Fibroblast of the aortic adventitia (primary cell): ENCODE data around the gene ZFYVE27. TPM values are rescaled to one million over a fixed set of nuclear protein-coding genes. Genes with fewer than 3 reads are reported as not detected.

Experiments
- DNase-seq: peaks from one replicate; pipeline ENCODE4 v3.0.0-alpha.2; 2010; ENCODE audit warnings: low read depth
- H3K4me3 ChIP-seq: 2 replicates; pipeline ENCODE4 v1.5.1; 2011; ENCODE audit warnings: low read depth, mild to moderate bottlenecking, control low read depth, low read length, moderate library complexity
- total RNA-seq: library from RNA; depleted of rRNA; stranded (reverse); fragments of >200 nt; gene quantifications from 2 replicates; pipeline ENCODE4 v1.2.3, GENCODE V29; 2012; ENCODE audit warnings: low replicate concordance
- TF ChIP-seq, protein P1 (sequence below): IDR thresholded peaks from 2 replicates; pipeline ENCODE4 v1.5.1; 2011; ENCODE audit warnings: mild to moderate bottlenecking, low read length, control low read depth, inconsistent platforms; ENCODE audit not compliant: insufficient read depth

Gene ZFYVE27
- total RNA-seq, 1 donor: 14.1 TPM

DNA sequence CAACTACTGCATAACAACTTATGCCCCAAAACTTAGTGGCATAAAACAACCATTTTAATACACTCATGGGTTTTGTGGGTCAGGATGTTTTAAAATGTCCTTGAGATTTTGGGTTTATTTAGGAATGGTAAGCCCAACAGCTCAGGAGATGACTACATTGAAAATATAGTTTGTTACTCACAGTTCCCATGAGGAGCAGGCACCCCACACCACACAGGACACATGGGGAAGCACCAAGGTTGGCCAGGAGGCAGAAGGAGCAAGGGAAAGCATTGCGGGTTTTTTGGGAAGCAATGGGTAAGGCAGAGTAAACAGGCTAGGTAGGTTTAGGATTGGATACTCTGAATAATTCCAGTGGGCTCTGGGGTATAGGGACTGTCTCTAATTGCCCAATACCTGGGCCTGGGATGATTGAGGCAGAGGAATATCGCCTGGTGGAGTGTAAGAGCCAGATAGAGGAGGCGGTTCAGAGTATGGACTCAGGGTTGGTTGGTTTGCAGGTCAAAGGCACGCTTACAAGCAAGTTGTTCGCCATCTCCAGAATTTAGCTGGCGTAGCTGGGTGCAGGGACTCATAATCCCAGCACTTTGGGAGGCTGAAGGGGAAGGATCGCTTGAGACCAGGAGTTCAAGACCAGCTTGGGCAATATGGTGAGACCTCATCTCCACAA lies 33.4 kb upstream of the ZFYVE27 start:
- TF ChIP-seq, protein P1, sequence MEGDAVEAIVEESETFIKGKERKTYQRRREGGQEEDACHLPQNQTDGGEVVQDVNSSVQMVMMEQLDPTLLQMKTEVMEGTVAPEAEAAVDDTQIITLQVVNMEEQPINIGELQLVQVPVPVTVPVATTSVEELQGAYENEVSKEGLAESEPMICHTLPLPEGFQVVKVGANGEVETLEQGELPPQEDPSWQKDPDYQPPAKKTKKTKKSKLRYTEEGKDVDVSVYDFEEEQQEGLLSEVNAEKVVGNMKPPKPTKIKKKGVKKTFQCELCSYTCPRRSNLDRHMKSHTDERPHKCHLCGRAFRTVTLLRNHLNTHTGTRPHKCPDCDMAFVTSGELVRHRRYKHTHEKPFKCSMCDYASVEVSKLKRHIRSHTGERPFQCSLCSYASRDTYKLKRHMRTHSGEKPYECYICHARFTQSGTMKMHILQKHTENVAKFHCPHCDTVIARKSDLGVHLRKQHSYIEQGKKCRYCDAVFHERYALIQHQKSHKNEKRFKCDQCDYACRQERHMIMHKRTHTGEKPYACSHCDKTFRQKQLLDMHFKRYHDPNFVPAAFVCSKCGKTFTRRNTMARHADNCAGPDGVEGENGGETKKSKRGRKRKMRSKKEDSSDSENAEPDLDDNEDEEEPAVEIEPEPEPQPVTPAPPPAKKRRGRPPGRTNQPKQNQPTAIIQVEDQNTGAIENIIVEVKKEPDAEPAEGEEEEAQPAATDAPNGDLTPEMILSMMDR: no peak
- no peak for DNase-seq
- H3K4me3 ChIP-seq: no peak overlapping the region

DNA sequence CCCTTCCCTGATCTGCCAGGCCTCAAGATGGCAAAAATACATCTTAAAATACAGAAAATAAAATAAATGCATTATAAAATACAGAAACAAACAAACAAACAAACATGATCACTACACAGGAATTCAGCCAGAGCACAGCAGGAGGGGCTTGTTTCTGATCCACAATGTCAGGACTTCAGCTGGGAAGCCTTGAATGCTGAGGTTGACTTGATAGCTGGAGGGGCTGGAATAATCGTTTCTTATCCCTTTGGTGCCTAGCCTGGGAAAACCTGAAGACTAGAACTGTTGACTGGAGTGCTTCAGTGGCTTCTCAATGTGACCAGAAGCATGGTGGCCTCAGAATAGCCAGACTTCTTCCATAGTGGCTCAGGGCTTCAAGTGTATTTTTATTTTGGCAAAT lies 32.6 kb upstream of the ZFYVE27 start:
- TF ChIP-seq, protein P1: no peak
- H3K4me3 ChIP-seq: no peak overlapping the region
- DNase-seq: no peak

DNA sequence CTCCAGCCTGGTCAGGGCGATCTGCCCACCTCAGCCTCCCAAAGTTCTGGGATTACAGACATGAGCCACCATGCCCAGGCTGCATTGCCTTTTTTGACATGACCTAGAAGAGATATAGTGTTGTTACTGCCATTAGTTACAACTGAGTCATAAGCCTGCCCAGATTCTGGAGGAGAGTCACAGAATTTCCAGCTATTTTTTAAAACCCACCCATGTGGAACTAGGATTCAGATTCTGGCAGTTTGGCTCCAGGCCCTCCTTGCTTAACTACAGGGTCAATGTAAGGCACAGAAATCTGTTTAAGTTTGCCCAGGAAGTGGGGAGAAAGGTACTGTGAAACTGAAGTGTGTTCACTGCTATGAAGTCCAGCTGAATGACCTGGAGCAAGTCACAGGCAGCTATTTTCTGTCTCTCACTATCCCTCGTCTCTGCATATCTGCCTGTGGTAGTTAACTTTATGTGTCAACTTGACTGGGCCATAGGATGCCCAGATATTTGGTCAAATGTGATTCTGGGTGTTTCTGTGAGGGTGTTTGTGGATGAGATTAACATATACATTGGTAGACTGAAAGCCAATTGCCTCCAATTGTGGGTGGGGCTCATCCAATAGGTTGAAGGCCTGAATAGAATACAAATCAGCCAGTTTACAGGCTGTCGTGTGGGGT lies 31.8 kb upstream of the ZFYVE27 start:
- no peak for DNase-seq
- TF ChIP-seq, protein P1: no peak

DNA sequence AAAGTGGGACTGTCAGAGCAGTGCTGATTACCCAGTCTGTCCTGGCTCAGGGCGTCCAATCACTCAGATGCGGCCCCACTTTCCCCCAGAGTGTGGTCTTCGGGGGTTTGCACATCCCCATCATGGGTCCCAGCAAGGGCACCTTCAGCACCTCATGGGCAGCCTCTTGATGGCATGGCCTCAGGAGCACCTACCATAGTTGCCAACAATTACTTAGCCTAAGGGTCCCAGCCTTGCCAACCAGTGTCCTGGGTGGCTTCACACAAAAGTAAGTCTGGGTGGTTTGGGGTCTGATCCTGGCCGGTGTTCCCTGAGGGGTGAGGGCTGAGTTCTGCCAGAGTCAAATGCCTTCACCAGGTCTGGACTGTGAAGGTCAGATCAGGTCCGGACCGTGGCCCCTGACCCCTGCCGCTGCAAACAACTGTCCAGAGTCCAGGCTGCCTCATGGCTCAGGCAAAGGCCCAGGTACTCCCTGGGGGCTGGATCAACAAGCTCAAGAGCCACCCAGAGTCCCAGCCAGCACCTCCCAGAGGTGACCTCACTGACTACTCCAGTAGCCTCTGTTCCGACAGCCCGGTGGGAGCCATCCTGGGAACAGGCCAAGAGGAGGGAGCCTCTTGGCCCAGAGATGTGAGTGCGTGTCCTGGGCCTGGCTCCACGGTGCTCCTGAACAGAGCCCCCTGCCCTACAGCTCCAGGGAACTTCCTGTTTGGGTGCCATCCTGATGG lies 29.6 kb upstream of the ZFYVE27 start:
- no peak for DNase-seq
- TF ChIP-seq, protein P1: no peak
- no peak overlapping the region for H3K4me3 ChIP-seq

More for the DNA sequence above, 31.8 kb upstream of the ZFYVE27 start:
- no peak overlapping the region for H3K4me3 ChIP-seq

DNA sequence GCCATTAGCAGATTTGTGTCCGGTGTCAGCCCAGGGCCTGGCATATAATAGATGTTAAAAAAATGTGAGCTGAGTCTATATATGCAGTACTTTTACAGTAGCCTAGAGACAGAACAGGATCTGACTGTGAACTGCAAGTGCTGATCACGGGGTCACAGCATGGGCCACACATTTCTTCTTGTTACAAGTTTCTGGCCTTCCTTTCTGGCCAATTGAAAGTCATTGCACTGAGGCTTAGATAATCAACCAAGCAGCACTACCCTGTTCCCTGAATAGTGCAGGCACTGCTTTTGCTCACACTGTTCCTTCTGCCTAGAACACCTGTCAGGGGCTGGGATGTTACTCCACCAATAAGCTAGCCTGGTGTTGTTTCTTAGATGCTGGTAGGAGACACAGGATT lies 28.8 kb upstream of the ZFYVE27 start:
- H3K4me3 ChIP-seq: no peak overlapping the region
- no peak for DNase-seq
- TF ChIP-seq, protein P1: no peak

DNA sequence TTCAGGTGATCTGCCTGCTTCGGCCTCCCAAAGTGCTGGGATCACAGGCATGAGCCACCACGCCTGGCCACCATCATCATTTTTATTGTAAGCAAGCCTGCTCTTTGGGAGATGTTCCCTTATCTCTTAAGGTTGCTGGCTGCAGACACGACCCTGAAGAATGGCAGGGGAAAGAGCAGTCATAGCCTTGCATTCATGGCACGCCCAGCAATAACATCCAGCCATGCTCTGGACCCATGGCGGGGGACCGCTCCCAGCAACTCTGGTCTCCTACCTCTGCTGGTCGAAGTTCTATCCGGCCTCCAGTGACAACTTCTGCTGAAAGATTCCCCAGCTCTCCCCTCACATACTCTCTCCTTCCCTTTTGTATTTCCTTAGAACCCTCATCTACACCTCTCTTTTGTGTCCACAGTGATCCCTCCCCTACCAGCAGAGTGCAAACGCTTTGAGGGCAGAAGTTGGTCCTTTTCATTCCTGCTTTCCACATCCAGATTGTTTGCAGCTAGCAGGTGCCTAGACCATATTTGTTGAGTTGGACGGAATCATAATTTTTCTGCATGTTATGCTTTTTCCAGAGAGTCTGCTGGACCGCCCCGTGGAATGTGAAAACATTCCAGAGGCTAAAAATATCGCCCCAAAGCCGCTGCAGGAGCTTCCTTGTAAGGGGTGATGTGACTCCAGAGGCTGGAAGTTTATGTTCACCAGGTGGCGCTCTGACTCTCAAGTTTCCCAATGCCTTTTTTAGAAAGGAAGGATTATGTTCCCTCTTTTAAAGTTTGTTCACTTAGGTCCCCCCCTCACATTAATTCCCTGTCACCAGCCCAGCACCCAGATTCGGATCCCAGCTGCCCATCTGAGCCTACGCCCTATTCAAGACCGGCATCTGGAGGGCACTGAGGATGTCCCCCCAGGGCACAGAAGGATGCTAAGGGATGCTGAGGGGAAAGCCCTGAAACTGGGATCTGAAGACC lies 27.7 kb upstream of the ZFYVE27 start:
- TF ChIP-seq, protein P1: peak; percentile 74
- peak; percentile 95 for DNase-seq
- no peak overlapping the region for H3K4me3 ChIP-seq
